Nephron progenitor cell (in vitro differentiated cells): ENCODE results near the gene GPR61.

Experiments used
- DNase-seq: peaks from one replicate; pipeline ENCODE4 v3.0.0; 2021
- H3K27ac Mint-ChIP-seq: 2 replicates; pipeline ENCODE4 v1.8.0; 2021; ENCODE audit warnings: mild to moderate bottlenecking, moderate library complexity, mixed read lengths
- H3K27me3 Mint-ChIP-seq: 2 replicates; pipeline ENCODE4 v1.8.0; 2021; ENCODE audit warnings: mild to moderate bottlenecking, low read depth, mixed read lengths; ENCODE audit not compliant: poor library complexity
- H3K36me3 Mint-ChIP-seq: 2 replicates; pipeline ENCODE4 v1.8.0; 2021; ENCODE audit warnings: low read depth, mixed read lengths
- H3K4me1 Mint-ChIP-seq: 2 replicates; pipeline ENCODE4 v1.8.0; 2021; ENCODE audit warnings: mixed read lengths
- H3K4me3 Mint-ChIP-seq: 2 replicates; pipeline ENCODE4 v1.8.0; 2021; ENCODE audit warnings: mild to moderate bottlenecking, moderate library complexity, mixed read lengths
- H3K9me3 Mint-ChIP-seq: 2 replicates; pipeline ENCODE4 v1.8.0; 2021; ENCODE audit warnings: mild to moderate bottlenecking, moderate library complexity, mixed read lengths
- CTCF ChIP-seq: fragments of 200-600 bp; sonication (generic); IDR thresholded peaks from 2 replicates; pipeline ENCODE4 v1.5.0; 2021; ENCODE audit warnings: antibody characterized with exemption

The GPR61 gene

GRCh38 chr1:109529881-109530456, 9.7 kb upstream of the GPR61 start:
- Mint-ChIP-seq H3K4me3 (peak overlapping the region; percentile 47), H3K4me1 (peaks cover 73% of the 10 kb centered on the region), H3K27ac (peak overlapping the region; percentile 86), H3K9me3 (no peaks in the 10 kb centered on the region), H3K36me3 (no peaks in the 10 kb centered on the region), H3K27me3 (peaks cover 19% of the 10 kb centered on the region)
- no peak for DNase-seq
- TF ChIP-seq CTCF = no peak

- peak overlapping the region; percentile 24 for H3K27ac Mint-ChIP-seq
- H3K36me3 Mint-ChIP-seq = no peaks in the 10 kb centered on the region
- peaks cover 70% of the 10 kb centered on the region for H3K4me1 Mint-ChIP-seq
- no peaks in the 10 kb centered on the region for H3K9me3 Mint-ChIP-seq
- H3K27me3 Mint-ChIP-seq = peaks cover 22% of the 10 kb centered on the region
- TF ChIP-seq CTCF = no peak
- peak overlapping the region; percentile 47 for H3K4me3 Mint-ChIP-seq
- peak; percentile 43 for DNase-seq
Observed at GRCh38 chr1:109530457-109531087, 9.1 kb upstream of the GPR61 start.

- Mint-ChIP-seq H3K9me3 (no peaks in the 10 kb centered on the region), H3K27ac (no peak overlapping the region), H3K4me1 (peaks cover 62% of the 10 kb centered on the region), H3K27me3 (peaks cover 14% of the 10 kb centered on the region), H3K36me3 (no peaks in the 10 kb centered on the region), H3K4me3 (peak overlapping the region; percentile 12)
- no peak for DNase-seq
- TF ChIP-seq CTCF = no peak
Observed at GRCh38 chr1:109531380-109531779, 8.3 kb upstream of the GPR61 start.

GRCh38 chr1:109531826-109532364, 7.8 kb upstream of the GPR61 start:
- Mint-ChIP-seq H3K27me3 (peaks cover 14% of the 10 kb centered on the region), H3K4me3 (no peak overlapping the region)

GRCh38 chr1:109532365-109533136, 7.1 kb upstream of the GPR61 start:
- no peaks in the 10 kb centered on the region for H3K9me3 Mint-ChIP-seq
- peak; percentile 88 for TF ChIP-seq CTCF
- DNase-seq = peak; percentile 93
- H3K27ac Mint-ChIP-seq = peak overlapping the region; percentile 5
- peak overlapping the region; percentile 13 for H3K4me3 Mint-ChIP-seq
- peaks cover 56% of the 10 kb centered on the region for H3K4me1 Mint-ChIP-seq
- H3K27me3 Mint-ChIP-seq = peaks cover 8% of the 10 kb centered on the region
- no peaks in the 10 kb centered on the region for H3K36me3 Mint-ChIP-seq

More at GRCh38 chr1:109531826-109532364, 7.8 kb upstream of the GPR61 start:
- Mint-ChIP-seq H3K4me1 (peaks cover 61% of the 10 kb centered on the region), H3K36me3 (no peaks in the 10 kb centered on the region), H3K27ac (no peak overlapping the region), H3K9me3 (no peaks in the 10 kb centered on the region)
- no peak for DNase-seq
- no peak for TF ChIP-seq CTCF
